Thyroid gland (tissue), 4 donors: ENCODE results near the gene P4HA1. TPM values are rescaled to one million over a fixed set of nuclear protein-coding genes. Genes with fewer than 3 reads are reported as not detected.

Experiments used
- DNase-seq, 2 donors: peaks; one replicate each; pipeline ENCODE4 v3.0.0-alpha.2; 2019
- H3K27ac ChIP-seq, 3 donors: fragments of 200-600 bp; sonication (generic); 1 replicate in 2 of 3; 2 replicates in 1 of 3; pipeline ENCODE4 v1.5.1; 2016 to 2019; ENCODE audit warnings: mild to moderate bottlenecking in 1 of 3, moderate library complexity in 1 of 3
- H3K27me3 ChIP-seq: fragments of 200-600 bp; sonication (generic); one replicate; pipeline ENCODE4 v1.5.1; 2019
- H3K36me3 ChIP-seq, 2 donors: fragments of 200-600 bp; sonication (generic); one replicate each; pipeline ENCODE4 v1.5.1; 2016 to 2019
- H3K4me1 ChIP-seq, 2 donors: fragments of 200-600 bp; sonication (generic); one replicate each; pipeline ENCODE4 v1.5.1; 2017 to 2019
- H3K4me3 ChIP-seq, 3 donors: fragments of 200-600 bp; sonication (generic); replicated peaks in 1 of 3; 1 replicate in 2 of 3; 2 replicates in 1 of 3; pipeline ENCODE4 v1.5.1; 2016; ENCODE audit warnings: mild to moderate bottlenecking in 1 of 3
- H3K9me3 ChIP-seq: fragments of 200-600 bp; sonication (generic); one replicate; pipeline ENCODE4 v1.5.1; 2017
- CTCF ChIP-seq, 6 experiments: fragments of 200-600 bp in 3 of 6; fragments of 450-650 bp in 3 of 6; sonication (generic) in 3 of 6; IDR thresholded peaks; one replicate each; pipeline ENCODE4 v1.5.1; 2016 to 2019; ENCODE audit warnings: antibody characterized with exemption in 6 of 6, mild to moderate bottlenecking in 2 of 6, inconsistent platforms in 1 of 6, moderate library complexity in 1 of 6
- POLR2A ChIP-seq, 2 donors: fragments of 450-650 bp; IDR thresholded peaks; one replicate each; pipeline ENCODE4 v1.6.1; 2017; ENCODE audit warnings: antibody characterized with exemption in 2 of 2, mild to moderate bottlenecking in 2 of 2, moderate library complexity in 1 of 2
- whole genome bisulfite sequencing, 2 donors: methylation state at CpG; one replicate each; pipeline ENCODE4 v1.1.5; 2017; 5-methylcytosine and 5-hydroxymethylcytosine counted together
- intact Hi-C: fragments of 100-400 bp; cut with DNase I; formaldehyde crosslinking; loops from one replicate; pipeline ENCODE4 v1.15.1; 2023
- total RNA-seq, 4 donors: library from RNA; depleted of rRNA; stranded (reverse); fragments of >200 nt; gene quantifications; one replicate each; pipeline ENCODE4 v1.2.3, GENCODE V29; 2016

P4HA1 gene
- total RNA-seq, 4 donors from 2014 or later = 21.8 to 29.1 (median 24.6) TPM

GRCh38 chr10:73073627-73074026 lies 23.0 kb downstream of the P4HA1 start:
- Histone ChIP-seq H3K4me3 (no peak overlapping the region), H3K9me3 (no peaks in the 10 kb centered on the region), H3K27me3 (no peaks in the 10 kb centered on the region), H3K27ac (no peak overlapping the region), H3K4me1 (peaks cover 6 to 13% of the 10 kb centered on the region in 2 donors), H3K36me3 (peaks cover 0 to 8% of the 10 kb centered on the region in 2 donors)
- intact Hi-C loops = no loop called here
- no peak for DNase-seq
- TF ChIP-seq POLR2A (IDR thresholded peaks at IDR 0.05) (no peak), CTCF (IDR thresholded peaks at IDR 0.05) (no peak)

DNA sequence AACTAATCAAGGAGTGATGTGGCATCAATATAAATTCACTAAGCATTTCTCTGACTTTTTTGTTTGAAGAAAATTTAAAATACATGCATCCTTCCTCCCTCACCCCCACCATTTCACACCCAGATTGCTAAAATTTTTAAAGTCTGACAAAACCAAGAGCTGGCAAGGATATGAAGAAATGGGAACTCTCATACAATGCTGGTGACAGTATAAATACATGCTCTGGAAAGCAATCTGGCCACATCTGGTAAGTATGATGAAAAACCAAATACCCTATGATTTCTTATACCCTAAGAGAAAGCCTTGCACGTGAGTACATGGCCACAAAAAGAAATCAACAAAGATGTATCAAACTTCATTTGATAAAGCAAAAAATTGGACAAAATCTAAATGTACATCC lies 31.2 kb downstream of the P4HA1 start:
- no peaks in the 10 kb centered on the region for H3K9me3 ChIP-seq
- WGBS, 2 donors = 95 to 97% methylated on average over 1 of the region's 1 CpG
- no peak for DNase-seq
- H3K27ac ChIP-seq = no peak overlapping the region
- no peaks in the 10 kb centered on the region for H3K27me3 ChIP-seq
- no peak overlapping the region for H3K4me3 ChIP-seq
- H3K4me1 ChIP-seq = no peaks in the 10 kb centered on the region
- TF ChIP-seq POLR2A (IDR thresholded peaks at IDR 0.05) (no peak), CTCF (IDR thresholded peaks at IDR 0.05) (no peak)
- H3K36me3 ChIP-seq = peaks cover 0 to 5% of the 10 kb centered on the region in 2 donors
- intact Hi-C loops = loop anchor here (10.0 kb wide), 1 partner anchor 701 kb away; no protein-coding TSS in a partner anchor

DNA sequence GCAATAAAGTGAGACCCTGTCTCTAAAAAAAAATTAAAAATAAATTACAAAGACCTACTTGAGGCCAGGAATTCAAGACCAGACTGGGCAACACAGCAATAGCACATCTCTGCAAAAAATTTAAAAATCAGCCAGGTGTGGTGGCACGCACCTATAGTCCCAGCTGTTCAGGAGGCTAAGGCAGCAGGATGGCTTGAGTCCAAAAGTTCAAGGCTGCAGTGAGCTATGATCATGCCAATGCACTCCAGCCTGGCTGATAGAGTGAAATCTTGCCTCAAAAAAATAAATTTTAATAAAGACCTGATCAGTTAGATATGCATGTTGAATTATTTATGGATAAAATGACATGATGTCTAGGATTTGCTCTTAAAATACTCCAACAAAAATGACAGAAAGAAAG lies 34.9 kb downstream of the P4HA1 start:
- DNase-seq = no peak
- no peaks in the 10 kb centered on the region for H3K27me3 ChIP-seq
- peaks cover 0 to 3% of the 10 kb centered on the region in 2 donors for H3K36me3 ChIP-seq
- no peak overlapping the region for H3K4me3 ChIP-seq
- TF ChIP-seq CTCF (IDR thresholded peaks at IDR 0.05) (no peak), POLR2A (IDR thresholded peaks at IDR 0.05) (no peak)
- no peak overlapping the region for H3K27ac ChIP-seq
- H3K9me3 ChIP-seq = no peaks in the 10 kb centered on the region
- 91 to 97% methylated on average over 1 of the region's 1 CpG for WGBS, 2 donors
- H3K4me1 ChIP-seq = no peaks in the 10 kb centered on the region
- intact Hi-C loops = loop anchor here (10.0 kb wide), 1 partner anchor 697 kb away; no protein-coding TSS in a partner anchor

- 40 to 41% methylated on average over 5 of the region's 5 CpGs for WGBS, 2 donors
Measured at GRCh38 chr10:73060738-73061635, 35.7 kb downstream of the P4HA1 start.

More at GRCh38 chr10:73060738-73061635, 35.7 kb downstream of the P4HA1 start:
- intact Hi-C loops = loop anchor here (10.0 kb wide), 1 partner anchor 696 kb away; no protein-coding TSS in a partner anchor
- H3K9me3 ChIP-seq = no peaks in the 10 kb centered on the region
- no peaks in the 10 kb centered on the region for H3K4me1 ChIP-seq
- H3K4me3 ChIP-seq = no peak overlapping the region
- peak in 3 of 6 experiments; percentile 37 to 47 (median 47) for TF ChIP-seq CTCF (IDR thresholded peaks at IDR 0.05)
- TF ChIP-seq POLR2A (IDR thresholded peaks at IDR 0.05) = no peak
- H3K27ac ChIP-seq = no peak overlapping the region
- no peaks in the 10 kb centered on the region for H3K27me3 ChIP-seq
- H3K36me3 ChIP-seq = no peaks in the 10 kb centered on the region
- DNase-seq = no peak
